ENCODE results near the gene ABHD14A.

Gene ABHD14A

DNA sequence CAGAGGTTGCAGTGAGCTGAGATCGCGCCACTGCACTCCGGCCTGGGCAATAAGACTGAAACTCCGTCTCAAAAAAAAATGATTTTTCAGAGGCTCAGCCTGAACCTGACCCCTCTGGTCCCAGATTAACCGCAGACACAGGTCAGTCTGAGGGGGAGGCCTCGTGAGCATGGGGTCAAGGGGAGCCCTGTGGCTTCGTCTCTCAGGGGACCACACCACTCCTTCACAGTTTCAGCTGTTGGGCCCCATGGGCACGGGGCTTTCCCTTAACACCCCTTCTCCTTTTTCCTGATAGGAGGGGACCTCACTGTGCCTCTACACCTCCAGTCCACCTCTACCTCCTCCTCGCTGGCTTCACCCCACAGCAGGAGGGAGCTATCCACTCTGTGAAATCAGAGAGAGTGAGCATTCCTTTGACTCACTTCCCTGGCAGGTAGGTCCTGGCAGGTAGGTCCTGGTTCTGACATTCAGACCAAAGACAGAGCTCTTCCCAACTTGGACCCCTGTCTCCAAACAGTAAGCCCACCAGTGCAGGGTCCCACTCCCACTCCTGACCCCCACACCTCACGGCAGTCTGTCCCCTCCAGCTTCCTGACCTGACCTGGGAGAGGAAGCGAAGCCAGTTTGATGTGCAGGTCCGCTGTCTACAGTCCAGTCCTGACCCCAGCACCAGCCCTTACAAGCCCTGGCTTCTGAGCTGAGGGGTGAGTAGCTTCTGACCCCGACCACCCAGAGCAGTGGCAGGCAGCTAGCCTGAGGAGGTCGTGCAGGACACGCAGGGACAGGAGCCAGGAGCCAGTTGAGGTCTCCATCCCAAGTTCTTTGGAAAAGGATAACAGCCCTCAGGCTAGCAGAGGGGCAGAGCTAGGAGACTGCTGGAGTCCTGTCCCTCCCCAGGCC lies 42.1 kb upstream of the ABHD14A start:
- no peak overlapping the region for H3K4me3 ChIP-seq (ENCODE audit: low read depth, low read length)
- no peak for TF ChIP-seq CTCF (IDR thresholded peaks at IDR 0.05; ENCODE audit: borderline replicate concordance, insufficient read depth, low read depth, low read length)

DNA sequence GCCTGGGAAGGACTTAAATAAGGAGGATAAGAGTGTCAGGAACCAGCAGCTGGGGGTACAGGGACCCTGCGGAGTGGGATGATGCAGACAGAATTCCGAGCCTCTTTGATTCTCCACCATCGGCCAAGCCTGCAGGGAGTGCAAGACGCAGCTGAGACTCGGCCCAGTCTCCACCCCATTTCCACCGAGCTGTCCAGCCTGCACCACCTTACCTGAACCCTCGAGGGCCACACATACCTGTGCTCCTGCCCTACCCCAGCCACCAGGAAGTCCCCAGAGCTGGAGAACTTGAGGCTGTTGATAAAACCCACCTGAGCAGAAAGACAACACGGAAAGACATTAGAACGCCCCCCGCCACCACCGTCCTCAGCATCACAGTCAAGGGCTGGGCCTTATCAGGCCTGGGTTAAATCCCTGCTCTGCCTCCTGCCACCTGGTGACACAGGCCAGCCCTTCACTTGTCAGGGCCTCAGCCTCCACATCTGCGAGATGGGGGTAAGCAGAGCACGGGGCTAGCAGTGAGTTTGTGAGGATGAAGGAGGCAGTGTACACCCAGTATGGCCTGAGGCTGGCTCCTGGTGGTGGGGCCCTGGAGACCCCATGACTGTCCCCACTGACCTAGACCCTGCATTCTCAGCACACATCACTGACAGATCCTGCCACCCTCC lies 41.3 kb upstream of the ABHD14A start:
- TF ChIP-seq CTCF (IDR thresholded peaks at IDR 0.05; ENCODE audit: borderline replicate concordance, insufficient read depth, low read depth, low read length): no peak
- H3K4me3 ChIP-seq (ENCODE audit: low read depth, low read length): no peak overlapping the region

GRCh38 chr3:51934139-51934850 lies 40.6 kb upstream of the ABHD14A start:
- TF ChIP-seq CTCF (IDR thresholded peaks at IDR 0.05; ENCODE audit: borderline replicate concordance, insufficient read depth, low read depth, low read length): no peak
- H3K4me3 ChIP-seq (ENCODE audit: low read depth, low read length): no peak overlapping the region

GRCh38 chr3:51934991-51935885 lies 39.6 kb upstream of the ABHD14A start:
- no peak for TF ChIP-seq CTCF (IDR thresholded peaks at IDR 0.05; ENCODE audit: borderline replicate concordance, insufficient read depth, low read depth, low read length)
- H3K4me3 ChIP-seq (ENCODE audit: low read depth, low read length): no peak overlapping the region

DNA sequence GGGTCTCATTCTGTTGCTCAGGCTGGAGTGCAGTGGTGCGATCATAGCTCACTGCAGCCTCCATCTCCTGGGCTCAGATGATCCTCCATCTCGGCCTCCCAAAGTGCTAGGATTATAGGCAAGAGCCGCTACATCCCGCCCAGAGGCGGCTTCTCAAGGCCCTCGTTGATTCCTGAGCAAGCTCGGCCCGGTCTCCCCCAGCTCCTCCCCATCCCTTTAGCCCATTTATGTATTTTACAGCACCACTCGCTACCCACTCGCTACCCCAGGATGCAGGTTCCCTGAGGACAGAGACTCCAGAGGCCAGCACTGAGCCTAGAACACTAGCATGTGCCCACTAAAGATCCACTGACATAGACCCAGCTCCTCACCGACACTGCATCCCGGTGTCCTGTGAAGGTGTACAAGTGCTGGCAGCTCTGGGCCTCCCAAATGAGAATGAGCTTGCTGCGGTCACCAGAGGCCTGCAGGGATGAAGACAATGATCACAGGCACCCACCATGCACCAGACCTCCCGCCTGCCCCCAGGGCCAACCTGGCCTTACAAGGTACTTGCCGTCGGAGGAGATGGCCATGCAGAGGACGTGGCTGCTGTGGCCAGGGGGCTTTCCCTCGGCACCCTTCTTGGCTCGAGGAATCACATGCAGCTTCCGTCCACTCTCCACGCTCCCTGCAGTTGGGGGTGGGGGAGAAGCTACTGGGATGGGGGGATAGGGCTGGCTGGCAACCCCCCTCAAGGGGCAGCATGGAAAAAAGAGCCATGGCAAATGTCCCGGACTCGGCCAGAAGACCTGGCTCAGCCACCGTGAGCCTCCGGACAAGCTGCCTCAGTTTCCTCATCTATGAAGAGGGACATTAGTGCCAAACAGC lies 38.7 kb upstream of the ABHD14A start:
- TF ChIP-seq CTCF (IDR thresholded peaks at IDR 0.05; ENCODE audit: borderline replicate concordance, insufficient read depth, low read depth, low read length): no peak
- no peak overlapping the region for H3K4me3 ChIP-seq (ENCODE audit: low read depth, low read length)

DNA sequence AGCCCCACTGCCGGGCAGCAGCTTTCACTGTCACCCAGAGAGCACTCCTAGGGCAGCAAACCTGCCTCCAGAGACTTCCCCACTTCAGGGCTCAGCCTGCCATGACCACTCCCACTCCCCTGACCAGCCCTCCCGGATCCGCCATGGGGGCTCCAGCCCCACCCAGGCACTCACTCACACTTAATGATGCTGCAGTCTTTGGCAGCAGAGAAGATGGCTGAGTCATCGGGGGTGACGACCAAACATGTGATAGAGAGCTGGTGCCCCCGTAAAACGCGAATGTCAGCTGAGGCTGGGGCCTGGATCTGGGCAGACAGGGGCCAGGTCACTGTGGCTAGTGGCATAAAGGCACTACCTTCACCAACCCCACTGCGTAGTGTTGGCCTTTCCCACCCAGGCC lies 37.9 kb upstream of the ABHD14A start:
- no peak overlapping the region for H3K4me3 ChIP-seq (ENCODE audit: low read depth, low read length)
- TF ChIP-seq CTCF (IDR thresholded peaks at IDR 0.05; ENCODE audit: borderline replicate concordance, insufficient read depth, low read depth, low read length): no peak

Measured in GM12875 (cell line).